SIG-M5 treated with dmso at 0.1 percent for 504 hours (cell line): ENCODE data around the gene FBXO42.

Experiments used
- DNase-seq: peaks from one replicate; lab custom pipeline; 2025; ENCODE audit not compliant: unreplicated experiment; lab: John Stamatoyannopoulos, UW

FBXO42 gene

DNA sequence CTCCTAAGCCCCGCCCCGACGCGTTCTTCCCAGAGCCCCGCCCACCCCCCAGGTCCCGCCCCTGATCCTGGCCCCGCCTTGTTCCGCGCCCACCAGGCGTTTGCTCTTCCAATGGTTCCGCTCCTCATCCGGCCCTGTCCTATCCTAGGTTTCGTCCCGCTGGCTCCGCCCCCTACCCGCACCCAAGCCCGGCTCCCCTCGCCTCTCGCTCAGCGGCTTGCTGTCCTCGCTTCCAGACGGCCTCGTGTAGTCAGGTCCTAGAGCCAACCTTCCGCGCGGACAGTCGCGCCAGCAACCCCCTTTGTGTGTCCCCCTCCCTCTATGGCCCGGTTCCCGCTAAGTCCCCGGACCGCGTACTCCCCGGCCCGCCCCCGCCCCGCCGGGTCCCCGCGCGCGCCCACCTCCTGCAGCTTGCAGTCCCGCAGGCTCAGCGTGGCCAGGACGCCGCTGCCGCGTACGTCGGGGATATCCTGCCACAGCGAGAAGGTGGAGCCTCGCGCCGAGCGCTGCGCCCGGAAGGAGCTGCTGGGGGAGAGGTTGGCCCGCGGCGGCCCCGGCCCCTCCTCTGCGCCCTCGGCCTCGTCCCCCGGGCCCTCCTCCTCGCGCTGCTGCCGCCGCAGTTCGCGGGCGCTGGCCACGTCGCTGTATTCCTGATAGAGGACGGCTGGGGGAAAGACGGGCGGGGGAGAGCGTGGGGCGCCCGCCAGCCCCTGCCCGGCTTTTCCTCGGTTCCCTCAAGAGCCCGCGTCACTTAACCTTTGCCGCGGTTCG is 145.5 kb downstream of the FBXO42 start:
- peak; percentile 96 for DNase-seq

DNA sequence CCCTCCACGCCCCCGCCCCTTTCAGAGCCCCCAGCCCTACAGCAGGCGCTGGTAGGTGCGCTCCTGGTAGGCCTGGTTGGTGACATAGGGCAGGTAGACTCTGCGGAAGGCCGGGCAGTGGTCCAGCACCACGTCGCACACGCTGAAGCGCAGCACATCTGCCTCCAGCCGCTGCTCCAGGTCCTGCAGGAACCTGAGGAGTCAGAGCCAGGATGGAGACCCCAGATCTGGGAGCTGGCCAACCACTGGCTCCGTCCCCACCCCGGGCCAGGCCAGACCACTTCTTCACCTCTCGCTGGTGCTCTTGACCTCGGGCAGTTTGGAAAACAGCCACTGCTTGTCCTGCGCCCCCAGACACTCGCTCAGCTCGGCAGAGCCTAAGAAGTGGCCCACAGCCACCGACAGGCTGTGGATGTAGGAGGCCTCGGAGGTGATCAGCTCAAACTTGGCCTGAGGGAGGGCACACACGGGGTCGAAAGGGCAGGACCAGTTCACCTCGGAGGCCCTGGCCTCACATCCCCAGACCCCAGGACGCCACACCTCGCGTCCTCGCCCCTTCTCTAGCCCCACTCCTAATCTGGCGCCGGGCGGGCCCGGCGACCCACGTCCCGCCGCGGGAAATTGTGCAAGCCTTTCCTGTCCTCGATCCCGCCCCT is 146.3 kb downstream of the FBXO42 start:
- no peak for DNase-seq

DNA sequence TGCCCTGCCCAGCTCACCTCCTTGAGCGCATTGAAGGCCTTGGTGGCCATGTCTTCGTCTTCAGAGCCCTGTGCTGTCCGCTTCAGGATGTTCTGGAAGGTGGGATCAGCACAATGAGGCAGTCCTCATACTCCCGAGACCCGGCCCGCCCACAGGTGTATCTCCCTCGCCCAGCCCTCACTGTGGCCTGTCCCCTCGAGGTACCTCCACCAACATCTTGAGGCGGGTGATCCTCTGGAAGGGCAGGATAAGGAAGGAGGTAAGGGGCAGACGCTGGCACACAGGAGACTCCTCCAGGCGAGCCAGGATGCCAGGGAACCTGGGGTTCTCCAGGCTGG is 147.0 kb downstream of the FBXO42 start:
- DNase-seq: no peak

- no peak for DNase-seq
Observed at GRCh38 chr1:16204634-16205333, 147.5 kb downstream of the FBXO42 start.

GRCh38 chr1:16204216-16204615 is 148.1 kb downstream of the FBXO42 start:
- DNase-seq: no peak

- no peak for DNase-seq
Observed at GRCh38 chr1:16203550-16203949, 148.7 kb downstream of the FBXO42 start.

- no peak for DNase-seq
Observed at GRCh38 chr1:16202281-16203210, 149.7 kb downstream of the FBXO42 start.

GRCh38 chr1:16199700-16200099 is 152.6 kb downstream of the FBXO42 start:
- DNase-seq: no peak

GRCh38 chr1:16199157-16199501 is 153.2 kb downstream of the FBXO42 start:
- no peak for DNase-seq

- no peak for DNase-seq
Observed at GRCh38 chr1:16198444-16199156, 153.7 kb downstream of the FBXO42 start.

GRCh38 chr1:16196874-16197273 is 155.4 kb downstream of the FBXO42 start:
- no peak for DNase-seq
